HepG2 (cell line): ENCODE data around the gene STC2. TPM values are rescaled to one million over a fixed set of nuclear protein-coding genes. Genes with fewer than 3 reads are reported as not detected.

Experiments
- CEBPG ChIP-seq: IDR thresholded peaks from 2 replicates; pipeline ENCODE4 v1.6.1; 2016
- E2F1 ChIP-seq: sonication (generic); formaldehyde crosslinking; IDR thresholded peaks from 2 replicates; pipeline ENCODE4 v1.5.0; 2020; ENCODE audit warnings: missing genetic modification reagents
- FOXA3 ChIP-seq: IDR thresholded peaks from 2 replicates; pipeline ENCODE4 v1.6.1; 2016; ENCODE audit warnings: missing genetic modification reagents, missing compliant biosample characterization
- GMEB1 ChIP-seq: sonication (generic); formaldehyde crosslinking; IDR thresholded peaks from 2 replicates; pipeline ENCODE4 v1.5.1; 2020; ENCODE audit warnings: missing genetic modification reagents, mild to moderate bottlenecking, borderline replicate concordance
- GRHL1 ChIP-seq: sonication (generic); formaldehyde crosslinking; conservative IDR thresholded peaks from 2 replicates; pipeline ENCODE4 v1.8.0; 2022; ENCODE audit warnings: missing genetic modification reagents
- HMG20B ChIP-seq: conservative IDR thresholded peaks from 2 replicates; pipeline ENCODE4 v1.6.1; 2016; ENCODE audit warnings: missing genetic modification reagents, missing compliant biosample characterization
- HNF1A ChIP-seq, 2 experiments: sonication (generic) in 1 of 2; formaldehyde crosslinking in 1 of 2; IDR thresholded peaks; 2 replicates each; pipeline versions ENCODE4 v1.4.0 to v1.6.1; 2016 to 2020; ENCODE audit warnings: borderline replicate concordance in 1 of 2, low read depth in 1 of 2, mild to moderate bottlenecking in 1 of 2, missing genetic modification reagents in 1 of 2
- KDM2A ChIP-seq: sonication (generic); formaldehyde crosslinking; IDR thresholded peaks from 2 replicates; pipeline ENCODE4 v1.4.0; 2020; ENCODE audit warnings: low read depth, missing genetic modification reagents, borderline replicate concordance
- LBX2 ChIP-seq: sonication (generic); formaldehyde crosslinking; IDR thresholded peaks from 2 replicates; pipeline ENCODE4 v1.5.0; 2020; ENCODE audit warnings: missing genetic modification reagents, mild to moderate bottlenecking, borderline replicate concordance
- MAFG ChIP-seq: sonication (generic); formaldehyde crosslinking; IDR thresholded peaks from 2 replicates; pipeline ENCODE4 v1.5.1; 2020; ENCODE audit warnings: mild to moderate bottlenecking, missing genetic modification reagents
- SATB2 ChIP-seq: sonication (generic); formaldehyde crosslinking; IDR thresholded peaks from 2 replicates; pipeline ENCODE4 v1.5.0; 2020; ENCODE audit warnings: missing genetic modification reagents
- SKI ChIP-seq: fragments of 450-650 bp; IDR thresholded peaks from one replicate; pipeline ENCODE4 v1.6.1; 2018; ENCODE audit warnings: mild to moderate bottlenecking; ENCODE audit not compliant: partially characterized antibody
- ZKSCAN1 ChIP-seq: fragments of 150-350 bp; IDR thresholded peaks from 2 replicates; pipeline ENCODE4 v1.6.1; 2014; ENCODE audit warnings: low read length
- ZNF12 ChIP-seq: sonication (generic); formaldehyde crosslinking; IDR thresholded peaks from 2 replicates; pipeline ENCODE4 v1.5.0; 2020; ENCODE audit warnings: missing genetic modification reagents
- ZNF441 ChIP-seq: sonication (generic); formaldehyde crosslinking; IDR thresholded peaks from 2 replicates; pipeline ENCODE4 v1.7.0; 2021; ENCODE audit warnings: missing genetic modification reagents, borderline replicate concordance
- ZNF710 ChIP-seq: sonication (generic); formaldehyde crosslinking; IDR thresholded peaks from 2 replicates; pipeline ENCODE4 v1.5.0; 2020; ENCODE audit warnings: mild to moderate bottlenecking, missing genetic modification reagents, borderline replicate concordance
- ZNF792 ChIP-seq: IDR thresholded peaks from 2 replicates; pipeline ENCODE4 v1.6.1; 2016
- polyA plus RNA-seq, 8 experiments: library from polyadenylated mRNA; depleted of rRNA in 3 of 8; stranded (reverse) in 7 of 8; unstranded in 1 of 8; fragments of >200 nt; fragmentation: Illumina TruSeq in 4 of 8; extraction: Trizol in 4 of 8; gene quantifications; 2 replicates each; pipeline versions ENCODE4 v1.2.1 to v1.2.3, GENCODE V29; 2011 to 2016; ENCODE audit warnings: low read depth in 4 of 8, missing spikeins in 1 of 8, mixed read lengths in 1 of 8; ENCODE audit not compliant: insufficient read depth in 1 of 8
- total RNA-seq, 5 experiments: library from RNA; depleted of rRNA; stranded (reverse); fragments of >200 nt; fragmentation: Illumina TruSeq; extraction: Trizol; gene quantifications; 2 replicates each; pipeline ENCODE4 v1.2.3, GENCODE V29; 2016; ENCODE audit warnings: low read depth in 1 of 5

The STC2 gene
- total and polyA plus RNA-seq, 2 of the 13 experiments (the other 11 are each of a cell fraction or from before 2014, with no cell fraction given): 27.1 to 69.2 TPM

GRCh38 chr5:173296737-173297676 is 31.2 kb downstream of the STC2 start (continued):
- TF ChIP-seq HNF1A (IDR thresholded peaks at IDR 0.05; ENCODE audit: low read depth): no peak
- TF ChIP-seq HNF1A (CRISPR knock-in tag; IDR thresholded peaks at IDR 0.05; ENCODE audit: borderline replicate concordance): no peak
- TF ChIP-seq GRHL1 (CRISPR knock-in tag): no peak
- no peak for TF ChIP-seq KDM2A (CRISPR knock-in tag)
- TF ChIP-seq CEBPG (CRISPR knock-in tag): no peak
- no peak for TF ChIP-seq E2F1
- TF ChIP-seq ZNF792 (CRISPR knock-in tag): no peak
- no peak for TF ChIP-seq HMG20B (CRISPR knock-in tag)
- TF ChIP-seq ZNF441 (CRISPR knock-in tag): no peak
- TF ChIP-seq ZNF12 (CRISPR knock-in tag): peak; percentile 95
- no peak for TF ChIP-seq SKI
- no peak for TF ChIP-seq ZKSCAN1
- no peak; the same call in 1 of the 2 replicates for TF ChIP-seq GMEB1 (CRISPR knock-in tag)
- no peak for TF ChIP-seq MAFG
- peak; percentile 43 for TF ChIP-seq FOXA3
- no peak for TF ChIP-seq SATB2
- no peak for TF ChIP-seq LBX2 (CRISPR knock-in tag)
- peak; percentile 65; the same call in 1 of the 2 replicates for TF ChIP-seq ZNF710 (CRISPR knock-in tag)
